ENCODE results near the gene CHST12. TPM values are rescaled to one million over a fixed set of nuclear protein-coding genes. Genes with fewer than 3 reads are reported as not detected.

The CHST12 gene
- total and polyA plus RNA-seq, 10 of the 15 experiments (the other 5 are each of a cell fraction or from before 2014, with no cell fraction given) = 0.05 to 14.2 (median 3.3) TPM

- no peaks in the 10 kb centered on the region for H3K27me3 ChIP-seq (replicated peaks in 1 of 2; ENCODE audit: control insufficient read depth in 2 of 2, insufficient read depth in 2 of 2, low read length in 1 of 2)
- FAIRE-seq (no peak), DNase-seq (ENCODE audit: low read depth, low spot score) (no peak), ATAC-seq (no peak)
- H4K20me1 ChIP-seq (ENCODE audit: control insufficient read depth, insufficient read depth) = 0 out of 2 replicates have a peak, but pooled peaks cover 3% of the 10 kb centered on the region
- no peaks in the 10 kb centered on the region for H3K36me3 ChIP-seq (ENCODE audit: control insufficient read depth in 2 of 2, insufficient read depth in 2 of 2, low read length in 1 of 2)
- no peaks in the 10 kb centered on the region for H3K9me3 ChIP-seq (replicated peaks; ENCODE audit: control insufficient read depth, insufficient read depth, low read length)
- H3K9ac ChIP-seq (ENCODE audit: control insufficient read depth, insufficient read depth, low read length) = no peak overlapping the region
- intact Hi-C loops (cut with micrococcal nuclease; ENCODE audit: unreplicated experiment) (no loop called here), in situ Hi-C loops (cut with MboI) (no loop called here)
- no TSS peak for BruUV-seq (replicated peaks)
- H3K27ac ChIP-seq (ENCODE audit: control insufficient read depth, insufficient read depth) = no peak overlapping the region
- POLR2A ChIA-PET = no interaction called here
- RAD21 ChIA-PET (ENCODE audit: unreplicated experiment) = no interaction called here
- CTCF ChIA-PET = no interaction called here
- 62% methylated on average over 3 of the region's 3 CpGs for WGBS (ENCODE audit: insufficient coverage, insufficient replicate concordance, low lambda C conversion rate, missing lambda C conversion rate)
- H3K79me2 ChIP-seq (ENCODE audit: control insufficient read depth, insufficient read depth, low read length) = no peaks in the 10 kb centered on the region
- H3K4me1 ChIP-seq (ENCODE audit: control insufficient read depth, insufficient read depth, low read length) = no peaks in the 10 kb centered on the region
- H3K4me3 ChIP-seq = no peak overlapping the region
- SMC1A ChIA-PET (ENCODE audit: uncharacterized antibody, unreplicated experiment) = no interaction called here
- no peak overlapping the region for H3K4me2 ChIP-seq (ENCODE audit: control insufficient read depth, insufficient read depth)
- TF ChIP-seq E2F4 (IDR thresholded peaks at IDR 0.05; ENCODE audit: low read depth, low read length) (no peak), WRNIP1 (IDR thresholded peaks at IDR 0.05; ENCODE audit: borderline replicate concordance, low read depth, low read length) (no peak), POLR2AphosphoS5 (IDR thresholded peaks at IDR 0.05; ENCODE audit: low read length) (no peak), MXI1 (IDR thresholded peaks at IDR 0.05; ENCODE audit: low read depth, low read length) (no peak), STAT3 (IDR thresholded peaks at IDR 0.05; ENCODE audit: low read depth, low read length) (no peak), CEBPZ (IDR thresholded peaks at IDR 0.05; ENCODE audit: low read depth, low read length) (no peak), CREM (IDR thresholded peaks at IDR 0.05; ENCODE audit: low read depth) (no peak)
- H2AFZ ChIP-seq (ENCODE audit: control insufficient read depth, low read depth, low read length) = no peak overlapping the region
Measured at GRCh38 chr7:2444476-2444875, 41.1 kb downstream of the CHST12 start.

Data from GM12878 (cell line).